ENCODE data around the gene FAM168A.

The FAM168A gene

GRCh38 chr11:73412308-73412707 lies 185.6 kb downstream of the FAM168A start:
- H3K36me3 ChIP-seq = peaks cover 47% of the 10 kb centered on the region
- no peak overlapping the region for H3K27ac ChIP-seq
- no peaks in the 10 kb centered on the region for H3K27me3 ChIP-seq (ENCODE audit: insufficient read depth, low read depth, severe bottlenecking)
- no peaks in the 10 kb centered on the region for H3K9me3 ChIP-seq (ENCODE audit: severe bottlenecking)
- no peak for DNase-seq
- no peak for TF ChIP-seq CTCF (IDR thresholded peaks at IDR 0.05; ENCODE audit: low read depth, low read length)
- H3K4me3 ChIP-seq (ENCODE audit: low read depth, low read length) = no peak overlapping the region

GRCh38 chr11:73411031-73411430 lies 186.9 kb downstream of the FAM168A start:
- TF ChIP-seq CTCF (IDR thresholded peaks at IDR 0.05; ENCODE audit: low read depth, low read length) = no peak
- Histone ChIP-seq H3K9me3 (ENCODE audit: severe bottlenecking) (no peaks in the 10 kb centered on the region), H3K4me3 (ENCODE audit: low read depth, low read length) (no peak overlapping the region), H3K27me3 (ENCODE audit: insufficient read depth, low read depth, severe bottlenecking) (no peaks in the 10 kb centered on the region), H3K36me3 (peaks cover 57% of the 10 kb centered on the region), H3K27ac (no peak overlapping the region)
- DNase-seq = no peak

DNA sequence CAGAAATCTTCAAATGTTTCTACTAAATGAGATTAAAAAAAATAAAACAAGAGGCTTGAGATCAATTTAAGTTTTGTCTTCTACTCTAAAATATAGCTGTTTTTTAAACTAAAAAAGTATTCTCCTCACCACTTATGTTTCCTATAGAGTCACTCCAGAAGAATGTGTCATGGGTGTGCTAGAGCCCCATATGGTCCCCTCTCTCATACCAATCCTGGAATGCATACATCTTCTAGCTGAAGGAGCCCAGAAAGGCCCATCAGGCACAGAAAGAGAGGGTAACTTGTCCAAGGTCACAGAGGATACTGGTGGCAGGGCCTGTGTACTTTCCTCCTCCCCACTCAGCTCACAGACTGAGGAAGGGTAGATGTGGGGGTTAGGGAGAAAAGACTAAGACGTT lies 187.3 kb downstream of the FAM168A start:
- no peak for TF ChIP-seq CTCF (IDR thresholded peaks at IDR 0.05; ENCODE audit: low read depth, low read length)
- DNase-seq = no peak
- Histone ChIP-seq H3K27me3 (ENCODE audit: insufficient read depth, low read depth, severe bottlenecking) (no peaks in the 10 kb centered on the region), H3K36me3 (peaks cover 59% of the 10 kb centered on the region), H3K9me3 (ENCODE audit: severe bottlenecking) (no peaks in the 10 kb centered on the region), H3K4me3 (ENCODE audit: low read depth, low read length) (no peak overlapping the region), H3K27ac (no peak overlapping the region)

GRCh38 chr11:73409431-73409830 lies 188.5 kb downstream of the FAM168A start:
- Histone ChIP-seq H3K4me3 (ENCODE audit: low read depth, low read length) (no peak overlapping the region), H3K9me3 (ENCODE audit: severe bottlenecking) (no peaks in the 10 kb centered on the region), H3K27me3 (ENCODE audit: insufficient read depth, low read depth, severe bottlenecking) (no peaks in the 10 kb centered on the region), H3K36me3 (peaks cover 71% of the 10 kb centered on the region), H3K27ac (no peak overlapping the region)
- no peak for TF ChIP-seq CTCF (IDR thresholded peaks at IDR 0.05; ENCODE audit: low read depth, low read length)
- DNase-seq = no peak

DNA sequence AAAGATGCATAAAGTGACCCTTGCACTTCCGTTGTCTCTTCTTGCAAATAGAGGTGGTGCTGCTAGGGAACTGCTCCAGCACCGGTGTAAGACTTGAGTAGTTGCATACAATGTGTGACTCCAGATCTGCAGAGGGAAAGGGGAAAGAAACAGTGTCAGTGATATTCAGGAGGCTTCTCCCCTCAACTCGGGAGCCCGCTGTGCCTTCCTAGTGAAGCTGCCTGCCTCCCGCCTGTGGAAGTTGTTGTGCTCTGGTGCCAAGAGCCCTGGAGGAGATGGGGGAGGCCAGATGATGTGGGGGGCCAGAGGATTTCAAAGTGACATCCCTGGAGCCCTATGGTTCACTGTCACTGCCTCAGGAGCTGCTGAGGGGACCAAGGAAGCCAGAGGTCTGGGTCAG lies 191.3 kb downstream of the FAM168A start:
- TF ChIP-seq CTCF (IDR thresholded peaks at IDR 0.05; ENCODE audit: low read depth, low read length) = no peak
- no peak for DNase-seq
- Histone ChIP-seq H3K27ac (no peak overlapping the region), H3K27me3 (ENCODE audit: insufficient read depth, low read depth, severe bottlenecking) (no peaks in the 10 kb centered on the region), H3K9me3 (ENCODE audit: severe bottlenecking) (no peaks in the 10 kb centered on the region), H3K36me3 (peaks cover 71% of the 10 kb centered on the region), H3K4me3 (ENCODE audit: low read depth, low read length) (no peak overlapping the region)

DNA sequence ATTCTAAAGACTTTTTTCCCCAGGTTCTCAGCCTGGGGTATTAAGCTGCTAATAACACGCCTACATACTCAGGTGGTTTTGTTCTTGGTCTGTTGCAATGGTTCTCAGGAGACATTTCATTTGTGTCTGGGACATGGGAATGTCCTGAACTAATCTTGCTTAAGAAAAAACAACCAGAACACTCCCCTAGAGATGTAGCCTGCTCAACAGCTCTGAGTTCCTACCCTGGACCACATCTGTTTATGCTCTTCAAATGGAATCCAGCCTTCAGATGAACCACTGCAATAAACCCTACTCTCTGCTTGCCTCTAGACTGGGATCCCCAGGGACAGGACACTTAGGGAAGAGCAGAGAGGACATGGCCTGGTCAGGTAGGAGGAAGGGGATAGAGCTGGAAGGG lies 191.8 kb downstream of the FAM168A start:
- no peak for DNase-seq
- Histone ChIP-seq H3K27me3 (ENCODE audit: insufficient read depth, low read depth, severe bottlenecking) (no peaks in the 10 kb centered on the region), H3K4me3 (ENCODE audit: low read depth, low read length) (no peak overlapping the region)

More for the DNA sequence above, 191.8 kb downstream of the FAM168A start:
- no peak for TF ChIP-seq CTCF (IDR thresholded peaks at IDR 0.05; ENCODE audit: low read depth, low read length)
- no peaks in the 10 kb centered on the region for H3K9me3 ChIP-seq (ENCODE audit: severe bottlenecking)
- H3K36me3 ChIP-seq = peaks cover 69% of the 10 kb centered on the region
- H3K27ac ChIP-seq = no peak overlapping the region
